NB4 (cell line): ENCODE results near the gene B4GALT5.
A peak's percentile ranks its signal among the peaks of the same experiment; 100 is the strongest.

Source experiments
- DNase-seq: peaks from one replicate; pipeline ENCODE4 v3.0.0; 2010; ENCODE audit warnings: low read depth
- H3K4me3 ChIP-seq: one replicate; pipeline ENCODE4 v1.5.1; 2011; ENCODE audit warnings: mild to moderate bottlenecking, low read depth, low read length, moderate library complexity
- MAX ChIP-seq: IDR thresholded peaks from 2 replicates; pipeline ENCODE4 v1.6.1; 2011; ENCODE audit warnings: low read depth, low read length
- MYC ChIP-seq: IDR thresholded peaks from 2 replicates; pipeline ENCODE4 v1.6.1; 2011; ENCODE audit warnings: low read depth, low read length
- POLR2A ChIP-seq: IDR thresholded peaks from 2 replicates; pipeline ENCODE4 v1.6.1; 2011; ENCODE audit warnings: mild to moderate bottlenecking; ENCODE audit not compliant: insufficient read length; ENCODE audit errors: extremely low read depth
- TF ChIP-seq, protein P1 (sequence below): IDR thresholded peaks from one replicate; pipeline ENCODE4 v1.5.1; 2012; ENCODE audit warnings: low read depth, low read length

Gene B4GALT5

GRCh38 chr20:49599746-49600113, 113.9 kb downstream of the B4GALT5 start:
- no peak overlapping the region for H3K4me3 ChIP-seq
- no peak for DNase-seq
- TF ChIP-seq, protein P1, sequence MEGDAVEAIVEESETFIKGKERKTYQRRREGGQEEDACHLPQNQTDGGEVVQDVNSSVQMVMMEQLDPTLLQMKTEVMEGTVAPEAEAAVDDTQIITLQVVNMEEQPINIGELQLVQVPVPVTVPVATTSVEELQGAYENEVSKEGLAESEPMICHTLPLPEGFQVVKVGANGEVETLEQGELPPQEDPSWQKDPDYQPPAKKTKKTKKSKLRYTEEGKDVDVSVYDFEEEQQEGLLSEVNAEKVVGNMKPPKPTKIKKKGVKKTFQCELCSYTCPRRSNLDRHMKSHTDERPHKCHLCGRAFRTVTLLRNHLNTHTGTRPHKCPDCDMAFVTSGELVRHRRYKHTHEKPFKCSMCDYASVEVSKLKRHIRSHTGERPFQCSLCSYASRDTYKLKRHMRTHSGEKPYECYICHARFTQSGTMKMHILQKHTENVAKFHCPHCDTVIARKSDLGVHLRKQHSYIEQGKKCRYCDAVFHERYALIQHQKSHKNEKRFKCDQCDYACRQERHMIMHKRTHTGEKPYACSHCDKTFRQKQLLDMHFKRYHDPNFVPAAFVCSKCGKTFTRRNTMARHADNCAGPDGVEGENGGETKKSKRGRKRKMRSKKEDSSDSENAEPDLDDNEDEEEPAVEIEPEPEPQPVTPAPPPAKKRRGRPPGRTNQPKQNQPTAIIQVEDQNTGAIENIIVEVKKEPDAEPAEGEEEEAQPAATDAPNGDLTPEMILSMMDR, result no peak
- TF ChIP-seq MYC (no peak), POLR2A (no peak), MAX (no peak)

- TF ChIP-seq POLR2A, result no peak
- TF ChIP-seq, protein P1, result no peak
- TF ChIP-seq MYC, result no peak
- TF ChIP-seq MAX, result no peak
- no peak overlapping the region for H3K4me3 ChIP-seq
- peak; percentile 54 for DNase-seq
Observed at GRCh38 chr20:49597825-49598395, 115.8 kb downstream of the B4GALT5 start.

DNA sequence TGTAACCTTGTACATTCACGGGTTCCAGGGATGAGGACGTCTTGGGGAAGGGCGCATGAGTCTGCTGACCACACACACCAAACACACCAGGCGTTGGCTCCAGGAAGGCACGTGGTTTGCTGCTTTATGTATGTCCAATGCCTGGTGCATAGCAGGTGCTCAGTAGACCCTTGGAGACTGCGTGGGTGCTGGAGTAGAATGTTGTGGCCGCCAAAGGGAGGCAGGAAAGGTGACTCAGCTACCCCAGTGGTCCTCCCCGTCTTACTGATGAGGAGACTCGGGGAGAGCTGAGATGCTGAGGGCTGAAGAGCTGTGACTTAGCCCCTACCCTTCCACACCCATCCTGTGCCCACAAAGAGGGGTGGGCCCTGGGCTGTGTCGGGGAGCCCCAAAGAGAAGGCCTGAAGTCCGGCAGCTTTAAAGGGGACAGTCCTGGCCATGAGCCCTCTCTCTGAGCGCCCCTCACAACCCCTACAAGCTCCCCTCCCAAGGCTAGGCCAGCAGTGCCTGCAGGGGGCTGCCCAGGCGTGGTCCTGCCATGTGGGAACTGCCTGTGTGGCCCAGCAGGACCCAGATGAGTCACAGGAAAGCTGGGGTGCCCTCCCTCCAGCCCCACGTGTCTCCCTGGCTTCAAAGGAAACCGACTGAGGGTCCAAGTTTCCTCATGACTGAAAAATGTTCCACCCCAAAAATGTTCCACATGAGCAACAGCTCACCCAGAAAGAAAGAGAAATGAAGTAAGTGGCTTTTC, 117.7 kb downstream of the B4GALT5 start:
- H3K4me3 ChIP-seq, result no peak overlapping the region
- TF ChIP-seq MAX (peak; percentile 98), POLR2A (no peak), MYC (peak; percentile 71; the same call in 1 of the 2 replicates)
- DNase-seq, result peak; percentile 93

DNA sequence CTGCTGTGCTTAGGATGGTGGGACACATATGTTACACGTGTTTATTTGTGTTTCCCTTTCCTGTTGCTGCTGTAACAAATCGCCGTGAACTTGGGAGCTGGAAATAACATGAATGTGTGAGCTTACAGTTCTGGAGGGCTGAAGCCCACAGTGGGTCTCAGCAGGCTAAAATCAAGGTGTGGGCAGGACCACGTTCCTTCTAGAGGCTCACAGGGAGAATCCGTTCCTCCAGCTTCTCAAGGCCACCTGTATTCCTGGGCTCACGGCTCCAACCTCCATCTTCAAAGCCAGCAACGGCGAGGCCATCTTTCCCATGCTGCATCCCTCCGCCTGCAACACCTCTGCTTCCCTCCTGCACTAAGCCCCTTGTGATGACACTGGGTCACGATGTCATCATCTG, 118.3 kb downstream of the B4GALT5 start:
- no peak overlapping the region for H3K4me3 ChIP-seq
- TF ChIP-seq, protein P1, result no peak
- no peak for TF ChIP-seq MAX
- no peak for TF ChIP-seq POLR2A
- TF ChIP-seq MYC, result no peak
- no peak for DNase-seq

- TF ChIP-seq MAX, result no peak
- TF ChIP-seq, protein P1, result no peak
- TF ChIP-seq POLR2A, result no peak
- TF ChIP-seq MYC, result no peak
- DNase-seq, result no peak
- H3K4me3 ChIP-seq, result no peak overlapping the region
Observed at GRCh38 chr20:49594931-49595315, 118.8 kb downstream of the B4GALT5 start.
